K562 (cell line): Measurements from ENCODE around the gene SLC25A10. TPM values are rescaled to one million over a fixed set of nuclear protein-coding genes. Genes with fewer than 3 reads are reported as not detected.
A peak's percentile ranks its signal among the peaks of the same experiment; 100 is the strongest.

Experiments used
- AFF1 ChIP-seq, 2 experiments: fragments of 450-650 bp; IDR thresholded peaks; 2 replicates each; pipeline ENCODE4 v1.6.1; 2018; ENCODE audit warnings: mild to moderate bottlenecking in 2 of 2, low read depth in 1 of 2; ENCODE audit not compliant: partially characterized antibody in 2 of 2
- ARID1B ChIP-seq: fragments of 450-650 bp; IDR thresholded peaks from 2 replicates; pipeline ENCODE4 v1.6.1; 2016; ENCODE audit warnings: antibody characterized with exemption, mild to moderate bottlenecking, inconsistent platforms
- MGA ChIP-seq: fragments of 450-650 bp; IDR thresholded peaks from 2 replicates; pipeline ENCODE4 v1.6.1; 2016; ENCODE audit warnings: mild to moderate bottlenecking, moderate library complexity
- SNIP1 ChIP-seq: fragments of 450-650 bp; IDR thresholded peaks from 2 replicates; pipeline ENCODE4 v1.7.1; 2017; ENCODE audit warnings: low read depth, mild to moderate bottlenecking
- ZNF143 ChIP-seq: sonication (generic); formaldehyde crosslinking; IDR thresholded peaks from 2 replicates; pipeline ENCODE4 v1.9.0; 2022; ENCODE audit warnings: mild to moderate bottlenecking, missing genetic modification reagents
- polyA plus RNA-seq, 8 experiments: library from polyadenylated mRNA; depleted of rRNA in 4 of 8; stranded (reverse) in 5 of 8; unstranded in 3 of 8; fragments of >200 nt; fragmentation: Nextera tagmentation in 2 of 8; fragmentation: Illumina TruSeq in 1 of 8; extraction: Ambion mirVana in 2 of 8; extraction: Trizol in 1 of 8; gene quantifications; 2 replicates each; pipeline versions ENCODE4 v1.2.1 to v1.2.3, GENCODE V29; 2011 to 2014; ENCODE audit warnings: inconsistent platforms in 1 of 8, missing spikeins in 1 of 8
- total RNA-seq, 7 experiments: library from RNA; depleted of rRNA in 6 of 7; stranded (reverse); fragments of >200 nt in 6 of 7; fragmentation: Illumina TruSeq in 2 of 7; extraction: Trizol in 2 of 7; gene quantifications; 2 replicates each; pipeline versions ENCODE4 v1.2.1 to v1.2.3, GENCODE V29; 2011 to 2021; ENCODE audit warnings: low replicate concordance in 1 of 7

The SLC25A10 gene
- total and polyA plus RNA-seq, 9 of the 15 experiments (the other 6 are each of a cell fraction or from before 2014, with no cell fraction given), result 0.10 to 85.6 (median 34.3) TPM

- TF ChIP-seq MGA, result peak; percentile 84
- no peak for TF ChIP-seq AFF1 (IDR thresholded peaks at IDR 0.05; ENCODE audit: low read depth in 1 of 2, partially characterized antibody in 2 of 2)
- TF ChIP-seq ZNF143 (CRISPR knock-in tag), result peak; percentile 81
- TF ChIP-seq ARID1B, result 0 out of 2 replicates have a peak, but pooled peaks have one; percentile 12
- peak; percentile 97 for TF ChIP-seq SNIP1
Measured at GRCh38 chr17:81702934-81703746, 8.9 kb upstream of the SLC25A10 start, which contains the start of gene MRPL12 (continued).
